Ecto neural progenitor cell (in vitro differentiated cells): Measurements from ENCODE around the gene NCAPG2.
"Not testable (repeated sequence)": the region's sequence is repeated elsewhere in the genome, so short reads cannot be mapped to it uniquely, and the experiment has no call there.

ENCODE experiments used
- DNase-seq: peaks from one replicate; pipeline ENCODE4 v3.0.0-alpha.2; 2018; ENCODE audit warnings: low spot score

The NCAPG2 gene

GRCh38 chr7:158666966-158667678, 37.5 kb downstream of the NCAPG2 start:
- not testable (repeated sequence) for DNase-seq

- no peak for DNase-seq
These were observed 38.2 kb downstream of the NCAPG2 start for GRCh38 chr7:158666401-158666800.

DNA sequence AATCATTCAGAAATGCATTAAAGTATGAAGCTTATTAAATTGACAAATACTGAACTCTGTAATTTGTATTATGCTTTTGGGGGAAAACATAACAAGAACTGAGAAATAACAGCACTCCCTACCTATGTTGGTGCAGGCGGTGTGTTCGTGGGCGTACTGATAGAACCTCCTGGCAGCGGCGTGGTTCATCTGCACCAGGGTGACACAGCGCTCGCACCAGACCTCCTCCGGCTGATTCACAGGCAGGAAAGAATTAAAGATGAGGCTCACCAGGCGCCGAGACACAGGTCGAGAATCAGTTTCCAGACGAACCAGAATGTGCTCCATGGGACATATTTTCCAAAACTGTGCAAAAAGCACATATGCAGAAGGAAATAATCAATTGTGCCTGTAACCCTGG, 40.2 kb downstream of the NCAPG2 start:
- DNase-seq, result no peak

- no peak for DNase-seq
These were observed 41.2 kb downstream of the NCAPG2 start for GRCh38 chr7:158663428-158663741.

DNA sequence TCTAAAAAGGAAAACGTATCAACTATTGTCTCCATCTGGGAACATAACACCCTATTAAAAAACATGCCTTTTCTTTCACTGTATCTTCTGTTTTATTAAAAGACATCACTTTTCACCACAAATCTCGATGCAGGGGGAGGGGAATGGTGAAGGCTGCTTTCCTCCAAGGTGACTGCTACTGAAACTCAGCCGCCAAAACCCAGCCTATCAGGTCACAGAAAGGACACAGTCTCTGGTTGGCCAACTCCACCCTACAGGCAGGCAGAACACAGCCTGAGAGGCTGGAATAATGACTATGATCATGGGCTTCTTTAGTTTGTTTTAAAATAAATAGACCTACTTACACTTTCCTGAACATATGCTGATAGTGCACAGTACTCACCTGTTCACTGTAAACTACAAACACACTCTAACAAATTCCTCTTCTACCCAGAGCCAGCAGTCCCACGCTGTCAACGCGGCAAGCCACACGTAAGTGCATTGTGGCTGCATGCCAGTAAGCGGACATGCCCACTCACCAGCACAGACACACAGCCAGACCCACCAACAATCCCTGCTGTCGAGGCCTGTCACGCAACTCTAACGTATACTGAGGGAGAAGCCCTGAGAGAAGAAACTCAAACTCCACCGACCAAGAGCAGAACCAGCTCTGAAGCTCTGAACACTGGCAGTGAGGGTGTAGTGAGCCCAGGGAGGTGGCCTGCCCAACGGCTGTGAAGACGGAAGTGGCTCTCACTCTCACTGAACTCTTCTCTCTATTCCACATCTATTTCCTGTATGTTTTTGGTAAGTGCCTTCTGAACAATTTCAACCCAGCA, 41.8 kb downstream of the NCAPG2 start:
- no peak for DNase-seq

- DNase-seq, result no peak
These were observed 46.1 kb downstream of the NCAPG2 start for GRCh38 chr7:158658475-158658874.

GRCh38 chr7:158657189-158657746, 47.3 kb downstream of the NCAPG2 start:
- DNase-seq, result no peak

- no peak for DNase-seq
These were observed 48.6 kb downstream of the NCAPG2 start for GRCh38 chr7:158655931-158656441.

GRCh38 chr7:158655507-158655906, 49.1 kb downstream of the NCAPG2 start:
- no peak for DNase-seq

DNA sequence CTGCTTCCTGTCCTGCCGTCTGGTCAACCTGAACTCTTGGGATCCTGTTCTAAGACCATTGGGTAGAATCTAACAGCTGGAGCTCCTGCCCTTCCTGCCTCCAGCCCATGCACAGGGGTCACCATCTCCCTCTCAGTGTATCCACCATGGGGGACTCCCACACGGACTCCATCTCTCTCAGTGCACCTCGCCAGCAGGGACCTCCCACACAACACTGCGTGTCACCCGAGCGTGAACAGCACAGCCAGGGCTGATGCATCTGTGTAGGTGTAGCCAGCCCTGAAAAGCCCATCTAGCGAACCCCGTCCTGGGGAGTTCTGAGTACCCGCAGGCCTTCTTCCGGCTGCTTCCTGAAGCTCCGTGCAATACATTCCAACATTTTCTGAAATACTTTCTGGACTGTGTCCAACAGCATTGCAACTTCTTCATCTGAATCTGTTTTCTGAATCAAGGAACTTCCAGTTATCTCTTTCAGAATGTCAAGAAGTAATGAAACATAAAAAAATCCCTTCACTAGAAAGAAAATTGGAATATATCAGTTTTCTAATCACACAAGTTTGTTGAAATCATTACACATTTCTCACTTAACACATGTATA, 52.5 kb downstream of the NCAPG2 start:
- DNase-seq, result no peak

DNA sequence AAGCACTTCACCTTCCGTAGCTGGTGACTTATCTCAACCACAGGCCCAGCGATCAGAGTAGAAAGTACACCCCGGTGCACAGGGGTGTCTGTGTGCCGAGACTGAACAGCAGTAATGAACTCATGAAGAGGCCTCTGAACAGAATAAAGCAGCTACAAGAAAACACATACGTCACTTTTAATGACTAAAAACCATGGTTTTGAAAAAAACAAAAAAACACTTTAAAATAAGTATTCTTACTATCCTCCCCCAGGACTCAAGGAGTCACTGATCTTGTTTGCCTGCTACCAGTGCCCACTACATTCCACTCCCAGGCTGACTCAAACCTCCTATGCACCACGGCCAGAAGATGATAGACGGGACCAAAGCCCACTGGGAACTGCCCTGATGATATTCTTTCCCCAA, 53.8 kb downstream of the NCAPG2 start:
- no peak for DNase-seq

GRCh38 chr7:158649279-158649678, 55.3 kb downstream of the NCAPG2 start:
- no peak for DNase-seq

DNA sequence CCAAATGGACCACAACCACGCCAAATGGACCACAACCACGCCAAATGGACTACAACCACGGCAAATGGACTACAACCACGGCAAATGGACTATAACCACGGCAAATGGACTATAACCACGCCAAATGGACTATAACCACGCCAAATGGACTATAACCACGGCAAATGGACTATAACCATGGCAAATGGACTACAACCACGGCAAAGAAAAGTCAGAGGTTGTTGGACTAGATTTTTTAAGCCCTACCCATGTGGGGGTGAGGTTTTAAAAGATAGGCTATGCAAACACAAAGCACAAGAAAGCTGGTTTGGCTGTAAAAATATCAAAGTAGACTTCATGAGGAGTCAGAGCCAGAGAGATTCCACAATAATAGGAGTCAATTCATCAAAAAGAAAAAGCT, 55.8 kb downstream of the NCAPG2 start:
- DNase-seq, result no peak

DNA sequence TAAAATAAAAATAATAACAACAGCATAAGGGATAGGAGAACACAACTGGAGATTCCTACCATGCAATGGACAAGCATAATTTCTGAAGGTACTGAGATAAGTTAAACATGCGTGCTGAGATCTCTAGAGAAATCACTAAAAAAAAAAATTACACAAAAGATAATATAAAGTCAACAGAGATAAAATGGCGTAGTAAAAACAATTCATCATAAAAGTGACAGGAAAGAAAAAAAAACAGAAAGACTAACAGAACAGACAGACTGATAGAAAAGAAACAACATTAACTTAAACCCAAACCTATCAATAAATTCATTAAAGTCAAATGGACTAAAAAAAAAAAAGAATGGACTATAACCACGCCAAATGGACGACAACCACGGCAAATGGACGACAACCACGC, 56.4 kb downstream of the NCAPG2 start:
- DNase-seq, result no peak

DNA sequence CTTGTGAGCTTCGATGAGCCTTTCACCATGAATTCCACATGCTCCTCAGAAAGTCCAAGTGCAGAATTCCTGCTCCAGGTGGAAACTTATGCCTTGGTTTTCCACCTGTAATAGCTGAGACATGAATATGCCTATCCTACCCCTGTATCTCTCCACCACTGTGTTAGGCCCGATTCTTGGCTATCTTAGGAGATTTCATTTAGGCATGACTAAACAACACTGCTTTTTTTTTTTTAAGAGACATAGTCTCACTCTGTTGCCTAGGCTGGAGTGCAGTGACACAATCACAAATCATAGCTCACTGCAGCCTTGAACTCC, 57.2 kb downstream of the NCAPG2 start:
- no peak for DNase-seq

- DNase-seq, result no peak
These were observed 57.7 kb downstream of the NCAPG2 start for GRCh38 chr7:158646766-158647474.

DNA sequence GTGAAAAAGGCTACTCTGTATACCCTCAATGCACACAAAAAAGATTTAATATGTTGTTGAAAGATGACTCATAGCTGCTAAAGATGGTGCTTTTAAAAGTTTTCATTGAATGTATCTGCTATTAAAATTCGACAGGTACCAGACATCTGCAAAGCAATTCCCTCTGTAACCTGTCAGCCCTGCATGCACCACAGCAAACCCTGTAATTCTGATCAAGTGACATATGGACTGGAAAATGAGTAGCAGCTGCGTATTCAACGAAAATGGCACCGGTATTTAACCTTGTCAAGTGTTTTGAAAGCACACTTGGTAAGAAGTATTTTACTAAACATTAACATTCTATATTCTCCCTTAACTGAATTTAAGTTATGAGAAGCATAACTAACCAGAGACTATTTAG, 58.8 kb downstream of the NCAPG2 start:
- DNase-seq, result no peak

GRCh38 chr7:158642149-158642548, 62.5 kb downstream of the NCAPG2 start:
- DNase-seq, result no peak

- DNase-seq, result no peak
These were observed 66.6 kb downstream of the NCAPG2 start for GRCh38 chr7:158638001-158638400.

DNA sequence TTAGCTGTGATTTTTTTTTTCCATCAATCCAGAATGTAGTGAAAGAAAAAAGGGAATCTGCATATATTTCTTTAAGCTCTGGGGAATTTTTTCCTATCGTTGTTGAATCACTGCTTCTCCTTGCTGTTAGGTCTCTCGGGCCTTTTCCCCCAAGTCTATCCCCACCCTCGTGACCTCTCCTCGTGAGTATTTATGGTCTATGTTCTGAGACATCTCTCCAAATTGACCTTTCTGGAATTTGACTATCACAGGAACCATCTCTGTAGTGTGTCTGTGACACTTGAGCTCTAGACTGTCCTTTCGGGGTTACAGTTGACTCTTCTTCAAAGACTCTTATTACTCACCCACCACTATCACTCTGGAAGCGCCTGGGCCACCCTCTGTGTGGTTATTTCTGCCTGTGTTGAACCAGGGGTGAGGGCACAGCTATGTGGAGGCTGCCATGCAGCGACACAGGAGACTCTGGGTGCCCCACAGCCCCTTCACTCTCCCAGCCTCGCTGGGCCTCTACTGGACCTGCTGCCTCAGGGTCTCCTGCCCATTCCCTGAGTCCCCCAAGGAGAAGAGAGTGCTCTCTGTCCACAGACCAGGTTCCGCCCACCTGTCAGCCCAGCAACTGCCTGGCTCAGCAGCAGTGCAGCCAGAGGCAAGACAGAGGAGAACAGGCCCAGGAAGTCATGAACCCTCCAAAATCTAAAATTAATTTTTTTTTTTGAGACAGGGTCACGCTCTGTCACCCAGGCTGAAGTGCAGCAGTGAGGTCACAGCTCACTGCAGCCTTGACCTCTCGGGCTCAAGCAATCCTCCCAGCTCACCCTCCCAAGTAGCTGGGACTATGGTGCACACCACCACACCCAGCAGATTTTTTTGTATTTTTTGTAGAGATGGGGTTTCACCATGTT, 71.3 kb downstream of the NCAPG2 start:
- no peak for DNase-seq

GRCh38 chr7:158631574-158632195, 72.9 kb downstream of the NCAPG2 start:
- no peak for DNase-seq
